NCI-H82 treated with DMSO at 0.1 percent for 48 hours (cell line): ENCODE measurements around the gene HBZ.
"Not testable (repeated sequence)": the region's sequence is repeated elsewhere in the genome, so short reads cannot be mapped to it uniquely, and the experiment has no call there.

Experiments used
- DNase-seq: peaks from one replicate; lab custom pipeline; 2025; ENCODE audit not compliant: unreplicated experiment; lab: John Stamatoyannopoulos, UW

HBZ gene

DNA sequence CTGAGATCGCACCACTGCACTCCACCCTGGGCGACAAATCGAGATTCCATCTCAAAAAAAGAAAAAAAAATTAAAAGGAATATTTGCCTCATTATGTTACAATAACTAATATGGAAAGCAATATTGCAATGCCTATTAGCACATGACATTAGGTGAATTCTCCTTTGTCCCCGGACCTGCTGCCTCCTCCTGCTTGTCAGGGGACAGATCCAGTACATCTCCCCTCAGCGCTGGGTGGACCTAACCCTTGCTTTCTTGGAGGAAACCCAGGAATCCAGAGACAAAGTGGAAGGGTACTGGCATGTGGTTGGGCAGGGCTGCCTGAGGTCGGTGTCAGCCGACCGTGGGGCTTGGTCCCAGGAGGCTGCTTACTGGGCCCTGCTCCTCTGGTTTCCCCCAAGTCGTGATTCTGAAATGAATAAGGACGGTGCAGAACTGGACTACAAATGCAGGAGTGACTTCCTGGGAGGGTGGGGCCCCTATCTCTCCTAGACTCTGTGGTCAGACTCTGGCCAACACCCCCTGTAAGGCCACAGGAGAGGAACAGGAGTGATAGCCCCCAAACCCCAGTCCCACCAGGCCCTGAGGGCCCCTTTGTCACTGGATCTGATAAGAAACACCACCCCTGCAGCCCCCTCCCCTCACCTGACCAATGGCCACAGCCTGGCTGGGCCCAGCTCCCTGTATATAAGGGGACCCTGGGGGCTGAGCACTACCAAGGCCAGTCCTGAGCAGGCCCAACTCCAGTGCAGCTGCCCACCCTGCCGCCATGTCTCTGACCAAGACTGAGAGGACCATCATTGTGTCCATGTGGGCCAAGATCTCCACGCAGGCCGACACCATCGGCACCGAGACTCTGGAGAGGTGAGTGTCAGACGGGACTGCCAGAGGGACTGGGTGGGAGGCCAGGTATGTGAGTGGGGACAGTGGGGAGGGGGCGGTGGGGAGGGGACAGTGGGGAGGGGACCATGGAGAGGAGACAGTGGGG lies at the start of gene HBZ:
Gene HBZ, plus strand, starts transcription at position 504 of the 988 bp plus-strand sequence. Its CDS starts 266 bp downstream, at position 770.
- no peak for DNase-seq

DNA sequence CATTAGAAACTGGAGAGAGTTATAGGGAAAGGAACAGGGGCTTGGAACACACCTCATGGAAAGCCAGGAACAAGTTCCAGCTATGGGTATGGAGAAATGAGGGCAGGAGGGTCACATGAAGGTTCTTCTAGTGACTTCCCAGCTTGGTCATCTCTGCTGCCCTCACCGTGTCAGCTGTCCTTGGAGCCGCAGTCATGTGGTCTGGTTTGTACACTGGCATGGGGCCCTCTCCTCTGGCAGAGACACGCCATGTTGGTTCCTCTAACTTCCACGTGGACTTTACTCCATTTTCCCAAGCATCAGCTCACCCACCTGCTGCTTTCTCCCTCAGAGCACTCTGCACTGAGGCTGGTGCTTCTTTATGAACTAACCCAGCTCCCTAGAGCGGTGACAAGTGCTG lies 48.1 kb upstream of the HBZ start:
- DNase-seq = no peak

DNA sequence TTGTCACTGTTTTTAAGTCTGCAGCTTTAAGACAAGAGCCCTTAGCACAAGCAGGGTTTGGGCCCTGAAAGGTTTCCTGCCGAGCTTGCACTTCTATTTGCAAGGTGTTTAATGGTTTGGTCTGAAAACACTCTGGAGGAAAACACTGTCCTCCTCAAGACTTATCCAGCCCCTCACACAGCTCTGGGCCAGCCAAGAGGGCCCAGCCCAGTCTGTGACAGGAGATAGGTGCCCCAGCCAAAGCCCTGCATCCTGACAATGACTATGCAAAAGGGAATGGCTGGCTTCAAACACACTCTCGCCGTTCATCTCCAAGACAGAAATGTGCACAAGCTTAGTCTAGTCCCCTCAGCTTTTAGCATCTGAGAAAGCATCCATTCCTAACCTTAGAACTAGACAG lies 47.5 kb upstream of the HBZ start:
- DNase-seq = no peak

DNA sequence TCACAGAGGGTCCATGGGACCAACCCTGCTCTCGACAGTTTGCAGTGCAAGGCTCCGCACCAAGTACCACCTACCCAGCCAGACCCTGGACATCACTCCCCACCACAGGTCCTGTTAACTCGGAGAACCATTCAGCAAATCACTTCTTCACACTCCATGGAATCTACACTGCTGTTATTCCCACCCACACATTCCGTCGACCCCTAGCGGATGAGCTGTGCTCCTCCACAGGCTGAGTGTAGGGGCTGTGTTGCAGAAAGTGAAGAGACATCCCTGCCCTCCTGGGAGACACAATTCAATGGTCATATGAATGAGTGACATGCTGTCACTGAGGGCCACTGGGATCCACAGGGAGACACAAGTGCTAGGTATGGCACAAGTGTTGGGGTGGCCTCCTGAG lies 46.9 kb upstream of the HBZ start:
- DNase-seq = no peak

DNA sequence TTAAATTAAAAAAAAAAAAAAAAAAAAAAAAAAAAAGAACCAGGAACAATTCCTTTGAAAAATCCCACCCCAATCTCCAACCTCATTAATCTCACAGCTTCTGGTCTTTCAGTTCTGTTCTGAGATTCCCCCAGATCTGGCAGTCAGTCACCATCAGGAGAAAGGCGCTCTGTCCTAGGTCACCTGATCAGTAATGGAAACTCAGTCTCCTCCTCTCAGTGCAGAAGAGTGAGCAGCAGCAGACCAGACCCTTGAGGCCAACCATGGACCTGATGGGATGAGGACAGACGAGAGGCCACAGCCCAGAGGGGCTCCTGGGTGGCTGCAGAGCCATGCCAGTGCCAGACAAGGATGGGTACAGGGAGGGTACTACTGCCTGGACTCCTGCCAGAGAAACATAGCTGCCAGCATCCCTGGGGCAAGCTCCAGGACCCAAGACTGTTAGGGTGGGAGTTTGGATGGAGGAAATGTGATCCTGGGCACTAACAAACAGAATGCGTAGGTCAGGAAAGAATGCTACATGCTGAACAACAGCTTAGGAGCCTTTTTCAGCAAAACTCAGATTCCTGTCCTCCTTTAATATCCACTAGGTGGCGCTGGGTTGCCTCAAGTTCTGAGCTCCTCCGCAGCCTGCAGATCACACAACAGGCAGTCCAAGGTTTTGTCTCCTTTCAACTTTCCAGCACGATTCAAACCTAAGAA lies 45.7 kb upstream of the HBZ start:
- peak; percentile 65 for DNase-seq

DNA sequence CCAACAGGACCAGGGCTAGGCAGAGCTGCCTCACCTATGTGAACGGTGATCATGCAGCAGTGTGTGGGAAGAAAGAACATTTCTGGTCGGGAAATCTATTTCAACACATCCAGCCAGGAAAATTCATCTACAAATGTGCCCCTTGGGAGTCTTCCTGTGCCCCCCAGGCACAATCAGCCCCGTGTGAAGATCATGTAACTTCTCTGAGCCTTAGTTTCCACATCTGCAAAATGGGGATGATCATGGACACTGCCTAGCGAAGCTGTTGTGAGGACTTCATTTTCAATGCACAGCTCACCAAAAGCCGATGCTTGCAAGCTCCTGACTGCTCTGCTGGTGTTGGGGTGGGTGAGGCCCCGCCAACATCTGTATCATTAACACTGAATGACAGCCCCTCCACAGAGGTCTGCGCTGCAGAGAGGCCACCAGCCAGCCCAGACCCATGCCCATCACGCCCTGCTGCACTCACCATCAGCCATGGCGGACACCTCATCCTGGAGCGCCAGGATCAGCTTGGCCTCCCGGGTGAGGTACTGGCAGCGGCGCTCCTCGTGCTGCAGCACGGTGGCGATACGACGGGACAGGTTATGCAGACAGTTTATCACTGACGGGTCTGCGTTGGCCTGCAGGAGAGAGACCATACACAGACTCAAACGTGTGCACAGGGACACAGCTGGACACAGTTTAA lies 40.1 kb upstream of the HBZ start:
- no peak for DNase-seq

DNA sequence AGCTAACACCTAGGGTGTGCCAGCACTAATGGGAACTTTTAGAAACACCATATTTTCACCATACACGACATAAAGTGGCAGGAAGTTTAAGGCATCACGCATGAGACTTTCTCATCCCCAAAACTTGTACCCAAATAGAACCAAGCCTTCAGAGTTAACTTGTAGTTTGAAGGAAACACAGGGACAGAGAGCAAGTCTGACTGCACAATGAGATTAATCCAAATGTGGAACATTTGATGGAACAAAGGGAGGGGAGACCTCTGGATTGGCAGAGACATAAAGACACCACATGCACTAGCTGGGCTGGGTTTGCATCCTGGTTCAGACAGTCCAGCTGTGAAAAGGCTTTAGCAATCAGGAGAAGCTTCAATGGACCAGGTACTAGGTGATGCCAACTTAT lies 38.1 kb upstream of the HBZ start:
- DNase-seq = no peak

DNA sequence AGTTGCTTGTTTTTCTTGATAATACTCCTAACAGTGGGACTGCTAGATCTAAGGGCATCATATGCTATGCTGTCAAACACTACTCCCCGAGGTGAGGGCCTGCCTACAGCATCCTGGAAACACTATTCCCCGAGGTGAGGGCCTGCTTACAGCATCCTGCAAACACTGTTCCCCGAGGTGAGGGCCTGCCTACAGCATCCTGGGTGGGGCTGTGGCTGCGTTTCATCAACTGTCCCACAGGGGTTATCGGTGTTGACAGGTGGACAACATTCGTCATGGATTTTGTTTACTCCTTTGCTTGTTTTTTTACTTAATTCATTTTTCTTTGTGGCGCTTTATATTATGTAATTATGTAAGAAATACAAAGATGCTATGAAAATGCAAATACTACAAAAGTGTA lies 36.4 kb upstream of the HBZ start:
- DNase-seq = no peak

DNA sequence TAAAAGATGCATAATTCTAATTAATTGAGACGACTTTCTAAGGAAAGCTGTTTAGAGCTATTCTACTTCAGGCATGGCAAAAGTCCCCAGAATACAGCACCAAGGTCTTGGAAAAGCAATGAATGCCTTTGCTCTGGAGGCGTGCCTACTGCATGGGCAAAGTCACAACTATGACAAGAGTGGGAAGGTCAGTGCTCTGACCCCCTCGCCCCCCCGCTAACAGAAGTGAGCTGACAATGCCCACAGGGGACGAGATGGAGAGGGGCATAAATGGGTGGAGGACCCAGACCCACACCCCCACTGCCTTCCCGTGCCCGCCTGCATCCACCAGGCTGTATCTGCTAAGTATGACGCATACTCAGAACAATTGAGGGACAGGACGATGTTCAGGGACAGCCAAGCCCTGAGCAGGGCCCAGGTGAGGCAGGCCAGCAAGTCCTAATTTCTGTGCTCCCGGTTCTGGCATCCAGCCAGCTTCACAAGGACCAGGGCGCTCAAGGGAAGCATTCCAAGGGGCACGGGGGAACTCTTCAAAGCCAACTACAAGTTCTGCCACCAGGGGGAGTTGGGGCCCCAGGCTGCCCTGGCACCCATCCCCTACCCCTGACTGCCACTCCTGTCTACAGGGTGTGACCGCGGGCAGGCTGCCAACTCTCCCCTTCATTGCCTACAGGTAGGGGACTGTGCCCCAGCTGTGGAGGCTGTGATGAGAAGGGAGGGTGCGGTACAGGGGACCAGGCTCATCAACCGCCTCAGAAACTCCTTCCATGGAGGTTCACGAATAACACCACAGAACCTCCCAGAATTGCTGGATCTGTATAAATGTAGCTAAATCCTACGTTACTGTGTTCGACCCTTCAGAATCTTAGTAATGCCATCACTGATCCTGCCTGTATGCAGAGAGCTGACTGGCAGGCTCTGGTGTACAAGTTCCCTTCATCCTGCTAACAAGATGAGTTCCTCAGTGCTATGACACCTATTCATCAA lies 34.8 kb upstream of the HBZ start:
- DNase-seq = peak; percentile 13

DNA sequence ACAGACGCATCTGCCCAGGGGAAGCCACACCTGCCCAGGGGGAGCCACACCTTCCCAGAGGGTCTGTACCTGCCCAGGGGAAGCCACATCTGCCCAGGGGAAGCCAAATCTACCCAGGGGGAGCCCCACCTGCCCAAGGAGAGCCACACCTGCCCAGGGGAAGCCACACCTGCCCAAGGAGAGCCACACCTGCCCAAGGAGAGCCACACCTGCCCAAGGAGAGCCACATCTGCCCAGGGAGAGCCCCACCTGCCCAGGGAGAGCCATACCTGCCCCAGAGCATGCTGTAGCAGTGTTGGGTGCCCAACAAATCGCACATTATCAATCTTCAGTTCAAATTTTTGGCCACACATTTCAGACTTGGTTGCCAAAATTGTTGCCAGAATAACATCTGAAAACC lies 33.6 kb upstream of the HBZ start:
- DNase-seq = no peak

DNA sequence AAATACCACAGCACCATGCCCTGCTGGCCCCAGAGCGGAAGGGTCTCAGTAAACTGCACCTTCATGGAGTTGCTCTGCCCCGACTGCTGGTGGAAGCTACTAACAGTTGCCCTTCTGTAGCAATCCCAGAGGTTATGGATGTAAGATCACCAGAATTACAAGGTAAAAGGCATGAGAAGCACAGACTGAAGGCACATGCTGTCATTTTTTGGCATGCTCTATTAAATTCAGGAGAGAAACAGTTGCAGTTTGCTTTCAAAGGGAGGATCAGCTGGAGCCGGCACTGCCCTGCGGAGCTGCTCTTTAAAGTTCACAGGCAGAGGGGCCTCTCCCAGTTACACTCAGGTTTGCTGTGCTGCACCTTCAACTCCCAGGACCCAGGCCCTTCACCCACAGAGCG lies 33.1 kb upstream of the HBZ start:
- no peak for DNase-seq

DNA sequence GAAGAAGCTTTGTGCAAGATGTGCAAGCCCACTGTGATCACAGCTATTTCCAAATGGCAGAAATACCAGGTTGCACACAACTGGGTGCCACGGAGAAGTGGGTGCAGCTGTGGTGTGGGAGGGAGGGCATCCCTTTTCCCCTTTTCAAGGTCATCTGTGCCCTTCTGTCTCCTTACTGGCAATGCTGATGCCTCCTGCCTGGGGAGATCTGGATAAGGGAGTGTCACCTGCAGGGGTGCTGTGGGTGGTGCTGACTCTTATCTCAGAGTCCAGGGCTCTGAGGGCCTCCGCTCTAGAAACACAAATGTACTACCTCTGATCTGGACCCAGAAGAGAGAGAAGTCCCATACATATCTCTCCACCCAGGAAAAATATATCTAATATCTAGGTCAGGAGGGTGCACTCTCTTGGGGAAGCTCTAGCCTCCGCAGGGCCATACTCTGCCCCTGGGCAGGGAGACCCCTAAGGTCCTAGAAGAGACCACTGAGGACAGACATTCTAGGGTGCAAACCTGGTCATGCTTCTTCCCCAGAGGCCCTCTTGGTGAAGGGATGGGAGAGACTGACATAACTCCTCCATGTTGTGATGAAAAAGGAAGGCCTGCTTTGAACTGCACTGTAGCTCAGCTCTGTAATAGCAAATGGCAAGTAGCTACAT lies 32.5 kb upstream of the HBZ start:
- no peak for DNase-seq

DNA sequence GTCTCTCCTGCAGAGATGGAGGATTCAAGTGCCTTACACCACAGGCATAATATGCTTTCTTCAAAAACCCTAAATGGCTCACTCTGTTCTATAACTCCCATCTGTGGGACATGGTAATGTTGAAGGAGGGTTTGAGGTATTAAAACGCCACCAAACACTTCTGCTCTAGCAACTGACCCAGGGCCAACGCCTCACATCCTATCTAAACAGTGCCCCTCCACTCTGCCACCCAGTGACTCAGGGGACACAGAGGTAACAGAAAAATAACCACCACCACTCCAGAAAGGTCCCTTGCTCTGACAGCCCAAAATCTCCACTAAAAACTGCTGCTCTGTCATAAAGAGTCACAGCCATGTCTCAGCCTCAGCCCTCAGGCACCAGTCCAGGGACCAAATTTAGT lies 31.7 kb upstream of the HBZ start:
- no peak for DNase-seq

DNA sequence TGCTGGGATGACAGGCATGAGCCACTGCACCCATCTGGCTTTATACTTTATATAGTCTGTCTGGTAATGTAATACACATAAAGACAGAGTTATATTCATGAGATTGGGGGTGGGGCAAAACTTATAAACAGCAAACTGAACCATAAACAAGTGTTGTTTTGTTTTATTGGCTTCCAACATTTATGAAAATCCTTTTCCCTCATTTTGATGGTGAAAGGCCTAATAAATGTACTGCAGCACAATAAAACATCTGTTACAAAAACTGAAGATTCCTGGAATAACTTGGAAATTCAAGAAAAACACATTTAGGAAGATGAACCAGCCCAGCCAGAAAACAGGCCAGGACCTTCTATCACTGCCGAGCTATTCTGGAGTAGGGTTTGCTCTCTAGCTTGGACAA lies 30.1 kb upstream of the HBZ start:
- DNase-seq = no peak

DNA sequence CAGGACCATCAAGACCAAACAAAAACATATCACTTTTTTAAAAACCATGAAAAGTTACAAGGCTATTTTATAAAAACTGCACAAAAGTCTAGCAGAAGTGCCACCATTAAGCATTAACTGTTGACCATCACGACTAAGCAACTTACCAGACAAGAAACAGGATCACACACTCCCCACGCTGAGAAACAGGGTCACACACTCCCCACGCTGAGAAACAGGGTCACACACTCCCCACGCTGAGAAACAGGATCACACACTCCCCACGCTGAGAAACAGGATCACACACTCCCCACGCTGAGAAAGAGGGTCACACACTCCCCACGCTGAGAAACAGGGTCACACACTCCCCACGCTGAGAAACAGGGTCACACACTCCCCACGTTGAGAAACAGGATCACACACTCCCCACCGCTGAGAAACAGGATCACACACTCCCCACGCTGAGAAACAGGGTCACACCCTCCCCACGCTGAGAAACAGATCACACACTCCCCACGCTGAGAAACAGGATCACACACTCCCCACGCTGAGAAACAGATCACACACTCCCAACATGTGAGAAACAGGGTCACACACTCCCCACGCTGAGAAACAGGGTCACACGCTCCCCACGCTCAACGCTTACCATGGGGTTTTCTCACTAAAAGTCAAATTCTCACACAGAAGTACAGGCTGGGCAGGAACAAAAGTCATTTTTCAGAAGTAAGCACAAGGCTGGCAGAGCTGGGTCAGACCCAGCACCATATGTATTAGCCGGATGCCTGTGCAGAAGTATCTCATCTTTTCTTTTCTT lies 28.7 kb upstream of the HBZ start:
- DNase-seq = not testable (repeated sequence)

DNA sequence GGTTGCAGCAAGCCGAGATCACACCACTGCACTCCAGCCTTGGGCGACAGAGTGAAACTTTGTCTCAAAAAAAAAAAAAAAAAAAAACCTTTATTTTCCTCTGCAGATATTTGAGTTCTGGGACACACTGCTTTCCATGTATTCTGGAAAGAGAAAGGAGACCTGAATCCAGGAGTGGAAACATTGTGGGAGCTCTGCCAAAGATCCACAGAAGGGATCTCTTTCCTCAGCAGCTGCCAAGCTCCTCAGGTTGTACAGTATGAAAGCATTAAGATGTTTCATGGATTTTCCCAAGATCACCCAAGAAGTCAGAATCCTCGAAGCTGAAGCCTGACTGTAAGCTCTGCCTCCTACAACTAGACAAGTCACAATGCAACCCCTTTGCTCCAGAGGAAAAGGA lies 27.4 kb upstream of the HBZ start:
- DNase-seq = no peak

DNA sequence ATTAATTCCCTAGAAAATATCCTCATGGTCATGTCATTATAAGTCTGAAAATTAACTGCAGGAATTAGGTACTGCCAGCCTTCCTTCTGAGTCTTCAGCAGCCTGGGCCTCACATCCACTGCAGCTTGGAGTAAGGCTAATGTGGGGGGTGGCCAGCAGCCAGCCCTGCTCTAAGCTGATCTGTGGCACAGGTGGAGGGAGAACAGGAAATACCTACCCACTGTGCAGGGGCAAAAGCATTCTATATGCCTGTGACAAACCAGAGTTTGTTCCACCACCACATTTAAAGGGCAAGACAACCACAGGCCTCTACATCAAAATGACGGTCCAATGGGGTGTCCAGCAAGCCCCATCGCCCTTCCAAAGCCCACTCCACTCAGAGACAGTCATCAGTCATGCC lies 23.4 kb upstream of the HBZ start:
- no peak for DNase-seq

DNA sequence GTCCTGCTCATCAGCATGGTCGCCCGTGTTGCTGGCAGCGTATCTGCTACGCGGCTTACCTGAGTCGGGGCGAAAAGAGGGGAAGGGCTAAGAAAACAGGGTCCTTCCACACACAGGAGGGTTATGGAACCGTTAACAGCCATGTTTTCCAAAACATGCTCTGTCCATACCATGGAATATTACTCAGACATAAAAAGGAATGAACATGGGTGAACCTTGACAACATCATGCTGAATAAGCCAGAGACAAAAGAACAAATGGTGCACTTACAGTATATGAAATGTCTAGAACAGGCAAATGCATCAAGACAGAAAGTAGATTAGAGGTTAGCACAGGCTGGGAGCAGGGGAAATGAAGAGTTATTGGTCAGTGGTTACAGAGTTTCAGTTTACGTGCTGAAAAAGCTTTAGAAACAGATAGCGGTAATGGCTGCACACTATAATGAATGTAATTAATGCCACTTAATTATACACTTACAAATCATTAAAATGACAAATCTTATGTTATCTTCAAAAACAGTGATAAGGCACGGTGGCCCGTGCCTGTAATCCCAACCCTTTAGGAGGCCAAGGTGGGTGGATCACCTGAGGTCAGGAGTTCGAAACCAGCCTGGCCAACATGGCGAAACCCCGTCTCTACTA lies 21.8 kb upstream of the HBZ start:
- DNase-seq = no peak

DNA sequence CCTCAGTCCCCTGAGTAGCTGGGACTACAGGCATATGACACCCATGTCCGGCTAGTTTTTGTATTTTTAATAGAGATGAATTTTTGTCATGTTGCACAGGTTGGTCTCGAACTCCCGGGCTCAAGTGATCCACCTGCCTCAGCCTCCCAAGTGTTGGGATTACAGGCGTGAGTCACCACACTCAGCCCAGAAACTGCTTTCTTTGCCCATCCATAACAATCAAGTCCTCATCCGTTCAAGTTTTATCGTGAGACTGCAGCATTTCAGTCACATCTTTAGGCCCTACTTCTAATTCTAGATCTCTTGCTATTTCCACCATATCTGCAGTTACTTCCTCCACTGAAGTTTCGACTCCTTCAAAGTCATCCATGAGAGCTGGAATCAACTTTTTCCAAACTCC lies 20.3 kb upstream of the HBZ start:
- DNase-seq = no peak
